Measurements from ENCODE around the gene ANXA11. TPM values are rescaled to one million over a fixed set of nuclear protein-coding genes. Genes with fewer than 3 reads are reported as not detected.
A peak's percentile ranks its signal among the peaks of the same experiment; 100 is the strongest.

ANXA11 gene
- polyA plus RNA-seq, 2 donors, result 155 to 287 TPM

DNA sequence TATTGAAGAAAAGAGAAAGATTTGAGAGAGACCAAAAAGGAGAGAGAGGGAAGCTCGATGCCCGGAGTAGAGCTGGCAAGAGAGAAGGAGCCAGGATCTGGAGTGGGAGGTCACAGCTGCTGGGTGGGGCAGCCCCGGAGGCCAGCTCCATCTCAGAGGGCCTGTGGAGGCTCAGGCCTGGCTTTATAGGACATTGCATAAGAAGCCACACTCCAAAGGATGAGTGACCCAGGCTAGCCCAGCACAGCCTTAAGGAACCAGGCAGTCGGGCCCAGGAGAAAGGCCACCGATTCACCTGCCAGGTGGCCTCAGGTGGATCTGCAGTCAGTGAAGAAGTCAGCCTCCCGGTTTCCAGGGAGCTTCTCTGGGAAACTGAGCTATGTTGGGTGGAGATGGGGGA lies 72.1 kb downstream of the ANXA11 start:
- Histone ChIP-seq H3K9me3 (ENCODE audit: control insufficient read depth in 2 of 2, insufficient read depth in 1 of 2, low read depth in 1 of 2, low read length in 1 of 2) (no peaks in the 10 kb centered on the region), H3K4me3 (ENCODE audit: low read depth in 1 of 2, low read length in 2 of 2) (peak overlapping the region in 1 of 2 donors; percentile 1), H3K4me1 (ENCODE audit: control insufficient read depth in 2 of 2, insufficient read depth in 2 of 2, low read length in 1 of 2) (peaks cover 0 to 7% of the 10 kb centered on the region in 2 donors), H3K36me3 (ENCODE audit: control insufficient read depth in 2 of 2, insufficient read depth in 2 of 2, low read length in 1 of 2) (no peaks in the 10 kb centered on the region), H3K27ac (ENCODE audit: low read depth in 2 of 2, low read length in 1 of 2) (peak overlapping the region; percentile 53 to 54), H3K27me3 (ENCODE audit: control insufficient read depth in 1 of 2, insufficient read depth in 2 of 2, low read length in 2 of 2) (peaks cover 0 to 5% of the 10 kb centered on the region in 2 donors)
- 20 to 32% methylated on average over 6 of the region's 6 CpGs for WGBS, 2 donors

DNA sequence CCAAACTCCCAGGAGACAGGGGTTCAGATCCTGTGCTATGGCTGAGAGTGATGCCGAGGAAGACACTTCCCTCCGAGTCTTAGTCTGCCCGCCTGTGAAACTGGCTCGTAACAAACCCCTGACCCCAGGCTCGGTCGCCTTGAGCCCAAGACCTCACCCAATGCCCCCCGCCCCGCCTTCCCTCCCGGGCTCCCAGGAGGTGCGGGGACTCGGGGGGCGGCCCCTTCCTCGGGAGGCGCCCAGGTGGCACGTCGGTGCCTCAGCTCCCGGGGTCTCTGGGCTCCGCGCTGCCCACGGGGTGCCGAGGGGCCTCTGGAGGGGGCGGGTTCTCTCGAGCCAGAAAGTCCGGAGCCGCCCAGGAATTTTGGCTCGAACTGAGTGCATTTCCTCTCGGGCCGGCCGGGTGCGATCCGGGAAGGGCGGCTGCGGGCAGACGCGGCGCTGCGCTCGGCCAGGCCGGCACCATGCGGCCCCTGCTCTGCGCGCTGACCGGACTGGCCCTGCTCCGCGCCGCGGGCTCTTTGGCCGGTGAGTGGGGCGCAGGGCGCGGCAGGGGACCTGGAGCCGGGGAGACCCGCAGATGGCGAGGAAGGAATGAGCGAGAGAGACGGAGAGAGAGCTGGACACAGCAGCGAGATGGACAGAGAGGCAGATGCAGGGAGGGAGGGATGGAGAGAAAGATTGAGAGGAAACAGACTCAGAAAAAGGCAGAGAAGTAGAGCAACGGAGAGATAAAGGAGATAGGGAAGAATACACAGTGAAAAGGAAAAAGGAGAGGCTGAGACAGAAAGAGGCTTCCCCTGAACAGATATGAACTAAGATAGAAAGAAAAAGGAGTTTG lies 72.8 kb downstream of the ANXA11 start, which contains the start of gene PLAC9:
PLAC9 (plus strand) TSS at position 432 of the 841 bp plus-strand sequence; CDS start at position 465, 33 bp downstream.
- Histone ChIP-seq H3K27ac (ENCODE audit: low read depth in 2 of 2, low read length in 1 of 2) (peak within 1 kb of the TSS; percentile 54 to 77), H3K4me1 (ENCODE audit: control insufficient read depth in 2 of 2, insufficient read depth in 2 of 2, low read length in 1 of 2) (peaks cover 0 to 7% of the 10 kb centered on the region in 2 donors), H3K4me3 (ENCODE audit: low read depth in 1 of 2, low read length in 2 of 2) (peak within 1 kb of the TSS; percentile 1 to 37), H3K27me3 (ENCODE audit: control insufficient read depth in 1 of 2, insufficient read depth in 2 of 2, low read length in 2 of 2) (peaks cover 0 to 5% of the 10 kb centered on the region in 2 donors), H3K36me3 (ENCODE audit: control insufficient read depth in 2 of 2, insufficient read depth in 2 of 2, low read length in 1 of 2) (no peaks in the 10 kb centered on the region), H3K9me3 (ENCODE audit: control insufficient read depth in 2 of 2, insufficient read depth in 1 of 2, low read depth in 1 of 2, low read length in 1 of 2) (no peaks in the 10 kb centered on the region)
- 4 to 5% methylated on average over 56 to 58 of the region's 58 CpGs for WGBS, 2 donors

DNA sequence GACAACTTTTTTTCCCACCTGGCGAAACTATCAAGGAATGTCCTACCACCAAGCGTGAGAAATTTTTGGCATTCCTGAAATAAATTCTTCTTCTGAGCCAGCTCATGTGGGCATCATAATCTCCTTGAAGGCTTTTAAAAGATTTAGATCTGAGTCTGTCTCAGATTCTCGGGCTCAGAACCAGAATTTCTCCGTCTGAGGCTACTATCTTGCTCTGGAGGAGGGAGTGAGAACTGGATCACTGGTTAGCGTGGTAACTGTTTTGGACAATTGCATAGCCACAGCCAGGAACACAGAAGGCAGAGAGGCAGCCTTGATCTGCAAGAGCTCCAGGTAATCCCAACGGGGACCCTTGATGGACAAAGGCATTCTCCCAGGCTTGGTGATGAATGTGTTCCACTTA lies 73.8 kb downstream of the ANXA11 start:
- H3K27me3 ChIP-seq (ENCODE audit: control insufficient read depth in 1 of 2, insufficient read depth in 2 of 2, low read length in 2 of 2), result peaks cover 0 to 5% of the 10 kb centered on the region in 2 donors
- no peak overlapping the region for H3K27ac ChIP-seq (ENCODE audit: low read depth in 2 of 2, low read length in 1 of 2)
- H3K4me3 ChIP-seq (ENCODE audit: low read depth in 1 of 2, low read length in 2 of 2), result no peak overlapping the region
- H3K36me3 ChIP-seq (ENCODE audit: control insufficient read depth in 2 of 2, insufficient read depth in 2 of 2, low read length in 1 of 2), result no peaks in the 10 kb centered on the region
- H3K4me1 ChIP-seq (ENCODE audit: control insufficient read depth in 2 of 2, insufficient read depth in 2 of 2, low read length in 1 of 2), result peaks cover 3 to 5% of the 10 kb centered on the region in 2 donors
- 82 to 86% methylated on average over 6 of the region's 6 CpGs for WGBS, 2 donors
- H3K9me3 ChIP-seq (ENCODE audit: control insufficient read depth in 2 of 2, insufficient read depth in 1 of 2, low read depth in 1 of 2, low read length in 1 of 2), result no peaks in the 10 kb centered on the region

DNA sequence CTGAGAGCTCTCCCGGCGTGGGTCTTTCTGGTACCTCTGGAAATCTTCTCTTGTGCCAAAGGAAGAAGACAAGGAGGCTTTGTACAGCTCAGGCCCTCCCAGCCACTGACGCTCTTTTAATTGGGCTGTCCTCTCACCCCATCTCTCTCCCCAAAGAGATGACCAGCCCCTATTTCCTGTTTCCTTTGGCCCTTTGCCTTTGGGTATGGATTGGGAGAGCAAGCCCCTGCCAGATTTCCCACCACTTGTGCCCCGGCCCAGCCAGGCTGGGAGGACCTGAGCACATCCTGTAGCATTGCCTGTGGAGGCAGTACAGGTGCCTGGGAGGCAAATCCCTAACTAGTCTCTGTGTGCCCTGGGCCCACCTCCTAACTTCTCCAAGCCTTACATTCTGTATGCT lies 78.5 kb downstream of the ANXA11 start:
- H3K27me3 ChIP-seq (ENCODE audit: control insufficient read depth in 1 of 2, insufficient read depth in 2 of 2, low read length in 2 of 2), result no peaks in the 10 kb centered on the region
- 60% methylated on average over 4 of the region's 4 CpGs for whole genome bisulfite sequencing, 2 donors
- H3K4me3 ChIP-seq (ENCODE audit: low read depth in 1 of 2, low read length in 2 of 2), result no peak overlapping the region
- H3K9me3 ChIP-seq (ENCODE audit: control insufficient read depth in 2 of 2, insufficient read depth in 1 of 2, low read depth in 1 of 2, low read length in 1 of 2), result no peaks in the 10 kb centered on the region
- H3K36me3 ChIP-seq (ENCODE audit: control insufficient read depth in 2 of 2, insufficient read depth in 2 of 2, low read length in 1 of 2), result no peaks in the 10 kb centered on the region
- peaks cover 0 to 3% of the 10 kb centered on the region in 2 donors for H3K4me1 ChIP-seq (ENCODE audit: control insufficient read depth in 2 of 2, insufficient read depth in 2 of 2, low read length in 1 of 2)
- H3K27ac ChIP-seq (ENCODE audit: low read depth in 2 of 2, low read length in 1 of 2), result no peak overlapping the region

DNA sequence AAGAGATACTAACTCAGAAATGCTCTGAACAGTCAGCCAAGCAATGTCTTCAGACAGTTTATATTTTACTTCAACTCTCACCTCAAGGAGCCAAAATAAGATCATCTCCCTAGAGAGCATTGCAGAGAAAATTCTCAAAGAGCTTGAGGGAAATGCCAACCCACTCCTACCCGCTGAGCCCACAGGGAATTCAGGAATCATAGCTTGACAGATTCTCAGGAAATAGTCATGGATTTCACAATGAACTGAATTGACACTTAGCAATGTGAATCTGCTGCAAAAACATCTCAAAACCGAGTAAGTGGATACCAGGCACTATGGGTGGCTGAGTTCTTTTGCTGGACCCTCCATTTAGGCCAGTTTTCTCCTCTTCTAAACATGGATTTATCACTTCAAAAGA lies 82.6 kb downstream of the ANXA11 start:
- Histone ChIP-seq H3K4me1 (ENCODE audit: control insufficient read depth in 2 of 2, insufficient read depth in 2 of 2, low read length in 1 of 2) (peaks cover 0 to 3% of the 10 kb centered on the region in 2 donors), H3K27ac (ENCODE audit: low read depth in 2 of 2, low read length in 1 of 2) (no peak overlapping the region)
- 55 to 62% methylated on average over 2 of the region's 2 CpGs for WGBS, 2 donors

DNA sequence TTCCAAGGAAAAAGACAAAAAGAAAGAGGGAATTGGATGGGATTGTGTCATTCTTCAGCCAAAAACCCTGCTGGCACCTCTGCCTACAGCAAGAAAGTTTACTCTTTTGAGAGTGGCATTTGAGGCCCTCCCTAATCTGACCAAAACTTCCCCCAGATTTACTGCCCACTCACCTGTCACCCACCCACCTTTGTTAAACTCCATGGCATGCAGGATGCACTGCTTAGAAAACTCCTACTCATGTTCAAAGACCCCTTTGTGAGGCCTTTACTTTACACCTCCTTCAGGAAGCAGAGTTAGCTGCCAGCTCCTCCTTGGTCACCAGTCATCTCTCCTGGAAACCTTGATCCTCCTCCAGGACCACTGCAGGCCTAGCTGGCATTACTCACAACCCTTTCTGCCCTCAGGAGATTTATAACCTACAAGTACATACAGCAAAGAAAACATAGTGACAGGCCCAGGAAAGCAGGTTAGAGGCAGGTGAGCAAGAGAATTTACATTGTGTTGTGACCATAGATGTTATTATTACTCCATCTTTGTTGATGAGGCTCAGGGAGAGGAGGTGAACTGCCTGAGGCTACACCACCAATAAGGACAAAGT lies 83.1 kb downstream of the ANXA11 start:
- H3K27ac ChIP-seq (ENCODE audit: low read depth in 2 of 2, low read length in 1 of 2), result no peak overlapping the region
- peaks cover 0 to 3% of the 10 kb centered on the region in 2 donors for H3K4me1 ChIP-seq (ENCODE audit: control insufficient read depth in 2 of 2, insufficient read depth in 2 of 2, low read length in 1 of 2)
- no peaks in the 10 kb centered on the region for H3K36me3 ChIP-seq (ENCODE audit: control insufficient read depth in 2 of 2, insufficient read depth in 2 of 2, low read length in 1 of 2)
- H3K27me3 ChIP-seq (ENCODE audit: control insufficient read depth in 1 of 2, insufficient read depth in 2 of 2, low read length in 2 of 2), result no peaks in the 10 kb centered on the region
- H3K9me3 ChIP-seq (ENCODE audit: control insufficient read depth in 2 of 2, insufficient read depth in 1 of 2, low read depth in 1 of 2, low read length in 1 of 2), result no peaks in the 10 kb centered on the region
- H3K4me3 ChIP-seq (ENCODE audit: low read depth in 1 of 2, low read length in 2 of 2), result no peak overlapping the region

More for the DNA sequence above, 82.6 kb downstream of the ANXA11 start:
- Histone ChIP-seq H3K36me3 (ENCODE audit: control insufficient read depth in 2 of 2, insufficient read depth in 2 of 2, low read length in 1 of 2) (no peaks in the 10 kb centered on the region), H3K27me3 (ENCODE audit: control insufficient read depth in 1 of 2, insufficient read depth in 2 of 2, low read length in 2 of 2) (no peaks in the 10 kb centered on the region), H3K9me3 (ENCODE audit: control insufficient read depth in 2 of 2, insufficient read depth in 1 of 2, low read depth in 1 of 2, low read length in 1 of 2) (no peaks in the 10 kb centered on the region), H3K4me3 (ENCODE audit: low read depth in 1 of 2, low read length in 2 of 2) (no peak overlapping the region)

DNA sequence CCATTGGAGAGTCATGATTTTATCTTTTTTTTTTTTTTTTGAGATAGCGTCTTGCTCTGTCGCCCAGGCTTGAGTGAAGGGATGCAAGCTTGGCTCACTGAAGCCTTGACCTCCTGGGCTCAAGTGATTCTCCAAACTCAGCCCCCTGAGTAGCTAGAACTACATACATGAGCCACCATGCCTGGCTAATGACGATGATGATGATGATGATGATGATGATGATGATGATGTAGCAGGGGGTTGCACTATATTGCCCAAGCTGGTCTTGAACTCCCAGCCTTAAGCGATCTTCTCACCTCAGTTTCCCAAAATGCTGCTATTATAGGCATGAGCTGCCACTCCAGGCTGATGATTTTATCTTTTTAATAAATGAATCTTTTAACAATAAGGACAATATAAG lies 86.7 kb downstream of the ANXA11 start:
- H3K27ac ChIP-seq (ENCODE audit: low read depth in 2 of 2, low read length in 1 of 2), result no peak overlapping the region
- H3K4me3 ChIP-seq (ENCODE audit: low read depth in 1 of 2, low read length in 2 of 2), result no peak overlapping the region
- 93 to 94% methylated on average over 4 of the region's 4 CpGs for WGBS, 2 donors
- no peaks in the 10 kb centered on the region for H3K9me3 ChIP-seq (ENCODE audit: control insufficient read depth in 2 of 2, insufficient read depth in 1 of 2, low read depth in 1 of 2, low read length in 1 of 2)
- no peaks in the 10 kb centered on the region for H3K27me3 ChIP-seq (ENCODE audit: control insufficient read depth in 1 of 2, insufficient read depth in 2 of 2, low read length in 2 of 2)
- no peaks in the 10 kb centered on the region for H3K4me1 ChIP-seq (ENCODE audit: control insufficient read depth in 2 of 2, insufficient read depth in 2 of 2, low read length in 1 of 2)
- no peaks in the 10 kb centered on the region for H3K36me3 ChIP-seq (ENCODE audit: control insufficient read depth in 2 of 2, insufficient read depth in 2 of 2, low read length in 1 of 2)

DNA sequence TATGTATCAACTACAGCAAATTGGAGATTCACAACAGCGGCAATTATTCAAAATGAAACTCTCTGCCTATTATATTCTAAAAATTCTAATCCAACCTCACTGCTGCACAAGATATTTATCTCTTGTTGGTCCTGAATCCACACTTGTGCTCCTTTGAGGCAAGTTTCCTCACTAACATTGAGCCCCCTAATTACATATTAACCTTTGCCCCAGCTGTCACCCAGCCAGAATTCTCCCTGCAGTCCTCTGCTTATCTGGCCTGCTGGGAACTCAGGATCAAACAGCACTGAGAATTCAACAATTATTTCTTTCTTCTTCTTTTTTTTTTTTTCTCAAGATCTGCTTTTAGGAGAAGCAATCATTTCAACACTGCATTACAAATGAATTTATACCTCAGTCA lies 94.4 kb downstream of the ANXA11 start:
- Histone ChIP-seq H3K27me3 (ENCODE audit: control insufficient read depth in 1 of 2, insufficient read depth in 2 of 2, low read length in 2 of 2) (no peaks in the 10 kb centered on the region), H3K27ac (ENCODE audit: low read depth in 2 of 2, low read length in 1 of 2) (no peak overlapping the region), H3K4me3 (ENCODE audit: low read depth in 1 of 2, low read length in 2 of 2) (no peak overlapping the region), H3K4me1 (ENCODE audit: control insufficient read depth in 2 of 2, insufficient read depth in 2 of 2, low read length in 1 of 2) (no peaks in the 10 kb centered on the region), H3K9me3 (ENCODE audit: control insufficient read depth in 2 of 2, insufficient read depth in 1 of 2, low read depth in 1 of 2, low read length in 1 of 2) (peaks cover 0 to 5% of the 10 kb centered on the region in 2 donors), H3K36me3 (ENCODE audit: control insufficient read depth in 2 of 2, insufficient read depth in 2 of 2, low read length in 1 of 2) (no peaks in the 10 kb centered on the region)
- 68 to 82% methylated on average over 1 of the region's 1 CpG for WGBS, 2 donors

DNA sequence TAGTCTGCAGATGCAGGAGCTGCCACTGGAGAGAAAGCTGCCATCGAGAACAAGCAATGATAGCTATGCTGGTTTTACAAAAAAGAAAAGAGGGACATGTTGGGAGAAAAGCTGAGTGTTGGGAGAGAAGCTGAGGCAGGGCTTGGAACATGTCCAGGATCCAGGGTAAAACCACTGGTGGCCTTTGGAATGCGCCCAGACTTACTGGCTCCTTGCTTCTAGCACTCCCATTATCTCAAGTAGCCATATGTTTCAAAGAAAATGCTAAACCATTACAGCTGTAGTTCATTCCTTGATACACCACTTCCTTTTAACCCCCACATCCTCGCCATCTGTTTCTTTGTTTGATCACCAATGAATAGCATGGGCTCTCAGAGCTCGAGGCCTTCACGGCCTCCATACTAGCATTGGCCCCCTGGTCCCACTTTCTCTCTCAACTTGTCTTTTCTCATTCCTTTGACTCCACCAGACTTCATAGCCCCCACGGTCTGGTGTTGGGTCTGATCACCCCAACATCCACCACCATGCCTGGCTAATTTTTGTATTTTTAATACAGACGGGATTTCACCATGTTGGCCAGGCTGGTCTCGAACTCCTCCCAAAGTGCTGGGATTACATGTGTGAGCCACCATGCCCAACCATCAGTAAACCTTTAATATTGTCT lies 96.6 kb downstream of the ANXA11 start:
- Histone ChIP-seq H3K27me3 (ENCODE audit: control insufficient read depth in 1 of 2, insufficient read depth in 2 of 2, low read length in 2 of 2) (no peaks in the 10 kb centered on the region), H3K27ac (ENCODE audit: low read depth in 2 of 2, low read length in 1 of 2) (no peak overlapping the region), H3K4me1 (ENCODE audit: control insufficient read depth in 2 of 2, insufficient read depth in 2 of 2, low read length in 1 of 2) (no peaks in the 10 kb centered on the region), H3K9me3 (ENCODE audit: control insufficient read depth in 2 of 2, insufficient read depth in 1 of 2, low read depth in 1 of 2, low read length in 1 of 2) (peaks cover 0 to 5% of the 10 kb centered on the region in 2 donors), H3K4me3 (ENCODE audit: low read depth in 1 of 2, low read length in 2 of 2) (no peak overlapping the region), H3K36me3 (ENCODE audit: control insufficient read depth in 2 of 2, insufficient read depth in 2 of 2, low read length in 1 of 2) (no peaks in the 10 kb centered on the region)
- WGBS, 2 donors, result 90 to 94% methylated on average over 8 of the region's 8 CpGs
